Measurements from ENCODE around the gene LRP10. TPM values are rescaled to one million over a fixed set of nuclear protein-coding genes. Genes with fewer than 3 reads are reported as not detected.
"Not testable (repeated sequence)": the region's sequence is repeated elsewhere in the genome, so short reads cannot be mapped to it uniquely, and the experiment has no call there.

LRP10 gene
- total RNA-seq, 1 experiment from 2014 or later: 48.8 TPM

GRCh38 chr14:22900081-22900799, 28.7 kb downstream of the LRP10 start:
- in situ Hi-C loops (cut with HindIII; ENCODE audit: low pct_unique_long_range_greater_than_20kb, low sequenced_read_pairs): no loop called here
- peak; percentile 65 for DNase-seq (ENCODE audit: low read depth)

DNA sequence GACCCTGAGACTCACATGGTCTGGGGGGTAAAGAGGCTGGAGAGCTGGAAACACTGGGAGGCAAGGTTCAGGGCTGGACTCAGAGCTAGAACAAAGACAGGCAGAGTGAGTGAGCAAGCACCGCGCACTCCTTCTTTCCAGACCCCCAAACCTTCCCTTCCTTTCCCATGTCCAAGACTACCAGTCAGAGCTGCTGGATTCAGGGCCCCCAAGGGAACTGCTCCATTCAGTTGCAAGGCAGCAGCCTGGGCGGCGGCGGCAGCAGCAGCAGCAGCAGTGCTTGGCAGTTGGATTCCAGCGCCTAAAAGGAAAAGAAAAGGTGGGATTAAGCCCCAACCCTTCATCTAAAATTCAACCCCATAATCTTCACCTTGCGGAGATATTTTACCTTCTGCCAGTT, 30.3 kb downstream of the LRP10 start:
- in situ Hi-C loops (cut with HindIII; ENCODE audit: low pct_unique_long_range_greater_than_20kb, low sequenced_read_pairs): no loop called here
- no peak for DNase-seq (ENCODE audit: low read depth)

DNA sequence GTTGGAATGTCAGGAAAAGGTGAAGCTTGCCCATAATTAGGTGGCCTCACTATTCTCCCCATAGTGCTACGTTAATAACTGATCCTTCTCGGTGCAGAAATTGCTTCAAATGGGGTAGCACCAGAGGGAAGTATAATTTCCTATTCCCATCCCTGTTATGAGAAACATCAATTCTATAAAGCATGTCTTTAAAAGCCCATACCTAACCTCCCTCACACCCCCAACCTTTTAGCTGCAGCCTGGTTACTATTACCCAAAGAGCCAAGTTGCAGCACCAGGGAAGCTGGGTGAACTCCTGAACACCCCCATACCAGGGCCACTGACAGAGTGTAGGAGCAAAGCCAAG, 32.2 kb downstream of the LRP10 start:
- DNase-seq (ENCODE audit: low read depth): no peak
- in situ Hi-C loops (cut with HindIII; ENCODE audit: low pct_unique_long_range_greater_than_20kb, low sequenced_read_pairs): no loop called here

DNA sequence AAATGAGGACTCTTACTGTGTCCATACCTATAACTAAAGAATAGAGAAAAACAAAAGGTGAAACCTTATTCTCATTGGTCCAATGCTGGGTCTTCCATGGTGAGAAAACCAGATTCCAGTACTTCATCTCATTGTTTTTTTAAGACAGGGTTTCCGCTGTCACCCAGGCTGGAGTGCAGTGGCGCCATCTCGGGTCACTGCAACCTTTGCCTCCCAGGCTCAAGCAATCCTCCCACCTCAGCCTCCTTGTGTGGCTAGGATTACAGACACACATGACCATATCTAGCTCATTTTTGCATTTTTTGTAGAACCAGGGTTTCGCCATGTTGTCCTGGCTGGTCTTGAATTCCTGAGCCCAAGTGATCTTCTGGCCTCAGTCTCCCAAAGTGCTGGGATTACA, 34.1 kb downstream of the LRP10 start:
- no peak for DNase-seq (ENCODE audit: low read depth)
- in situ Hi-C loops (cut with HindIII; ENCODE audit: low pct_unique_long_range_greater_than_20kb, low sequenced_read_pairs): no loop called here

DNA sequence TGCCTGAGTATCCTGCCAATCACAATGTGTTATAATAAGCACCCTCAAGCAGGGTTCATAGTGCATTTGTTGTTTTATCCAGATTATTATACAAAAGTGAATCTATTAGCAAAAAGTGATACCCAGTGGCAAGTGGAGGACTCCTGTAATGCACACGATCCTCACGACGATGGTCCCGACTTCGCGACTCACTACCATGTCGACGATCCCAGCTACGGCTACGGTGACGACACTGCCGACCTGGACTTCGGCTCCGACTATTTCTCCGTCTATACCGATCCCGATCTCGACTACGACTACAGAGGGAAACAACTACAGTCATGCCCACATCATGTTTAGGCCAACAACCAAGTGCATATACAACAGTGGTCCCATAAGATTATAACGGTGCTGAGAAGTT, 34.5 kb downstream of the LRP10 start:
- DNase-seq (ENCODE audit: low read depth): no peak
- in situ Hi-C loops (cut with HindIII; ENCODE audit: low pct_unique_long_range_greater_than_20kb, low sequenced_read_pairs): no loop called here

GRCh38 chr14:22907429-22907828, 35.9 kb downstream of the LRP10 start:
- in situ Hi-C loops (cut with HindIII; ENCODE audit: low pct_unique_long_range_greater_than_20kb, low sequenced_read_pairs): no loop called here
- DNase-seq (ENCODE audit: low read depth): no peak

DNA sequence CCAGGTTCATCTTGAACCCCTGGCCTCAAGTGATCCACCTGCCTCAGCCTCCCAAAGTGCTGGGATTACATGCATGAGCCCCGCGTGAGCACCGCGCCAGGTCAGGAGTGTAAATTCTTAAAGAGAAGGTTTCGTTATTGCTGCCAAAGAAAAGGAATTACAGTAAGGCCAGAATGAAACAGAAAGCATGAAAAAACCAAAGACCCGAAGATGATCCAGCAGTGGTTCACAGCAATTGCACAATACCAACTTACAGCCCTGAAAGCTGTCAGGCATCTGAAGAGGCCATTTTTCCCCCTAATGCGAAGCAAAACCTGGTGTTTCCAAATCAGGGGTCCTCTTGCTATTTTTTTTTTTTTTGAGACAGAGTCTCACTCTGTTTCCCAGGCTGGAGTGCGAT, 37.1 kb downstream of the LRP10 start:
- in situ Hi-C loops (cut with HindIII; ENCODE audit: low pct_unique_long_range_greater_than_20kb, low sequenced_read_pairs): no loop called here
- DNase-seq (ENCODE audit: low read depth): no peak

DNA sequence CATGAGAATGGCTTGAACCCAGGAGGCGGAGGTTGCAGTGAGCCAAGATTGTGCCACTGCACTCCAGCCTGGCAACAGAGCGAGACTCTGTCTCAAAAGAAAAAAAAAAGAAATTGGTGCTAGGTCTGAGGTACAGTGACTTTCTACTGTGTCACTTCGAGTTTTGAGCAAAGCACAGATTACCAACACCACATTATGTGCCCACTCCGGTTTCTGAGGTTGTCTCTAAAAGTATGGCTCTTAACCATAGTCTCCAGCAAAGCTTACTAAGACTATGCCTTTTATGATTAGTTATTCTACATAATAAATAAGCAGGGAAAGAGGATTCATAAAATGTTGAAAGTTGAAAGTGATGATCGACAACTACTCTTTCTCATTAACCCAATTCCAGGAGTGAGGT, 39.4 kb downstream of the LRP10 start:
- DNase-seq (ENCODE audit: low read depth): no peak
- in situ Hi-C loops (cut with HindIII; ENCODE audit: low pct_unique_long_range_greater_than_20kb, low sequenced_read_pairs): no loop called here

GRCh38 chr14:22914836-22915235, 43.3 kb downstream of the LRP10 start:
- in situ Hi-C loops (cut with HindIII; ENCODE audit: low pct_unique_long_range_greater_than_20kb, low sequenced_read_pairs): not testable (repeated sequence)

GRCh38 chr14:22915886-22916521, 44.5 kb downstream of the LRP10 start:
- in situ Hi-C loops (cut with HindIII; ENCODE audit: low pct_unique_long_range_greater_than_20kb, low sequenced_read_pairs): no loop called here
- DNase-seq (ENCODE audit: low read depth): no peak

More at GRCh38 chr14:22914836-22915235, 43.3 kb downstream of the LRP10 start:
- DNase-seq (ENCODE audit: low read depth): not testable (repeated sequence)

DNA sequence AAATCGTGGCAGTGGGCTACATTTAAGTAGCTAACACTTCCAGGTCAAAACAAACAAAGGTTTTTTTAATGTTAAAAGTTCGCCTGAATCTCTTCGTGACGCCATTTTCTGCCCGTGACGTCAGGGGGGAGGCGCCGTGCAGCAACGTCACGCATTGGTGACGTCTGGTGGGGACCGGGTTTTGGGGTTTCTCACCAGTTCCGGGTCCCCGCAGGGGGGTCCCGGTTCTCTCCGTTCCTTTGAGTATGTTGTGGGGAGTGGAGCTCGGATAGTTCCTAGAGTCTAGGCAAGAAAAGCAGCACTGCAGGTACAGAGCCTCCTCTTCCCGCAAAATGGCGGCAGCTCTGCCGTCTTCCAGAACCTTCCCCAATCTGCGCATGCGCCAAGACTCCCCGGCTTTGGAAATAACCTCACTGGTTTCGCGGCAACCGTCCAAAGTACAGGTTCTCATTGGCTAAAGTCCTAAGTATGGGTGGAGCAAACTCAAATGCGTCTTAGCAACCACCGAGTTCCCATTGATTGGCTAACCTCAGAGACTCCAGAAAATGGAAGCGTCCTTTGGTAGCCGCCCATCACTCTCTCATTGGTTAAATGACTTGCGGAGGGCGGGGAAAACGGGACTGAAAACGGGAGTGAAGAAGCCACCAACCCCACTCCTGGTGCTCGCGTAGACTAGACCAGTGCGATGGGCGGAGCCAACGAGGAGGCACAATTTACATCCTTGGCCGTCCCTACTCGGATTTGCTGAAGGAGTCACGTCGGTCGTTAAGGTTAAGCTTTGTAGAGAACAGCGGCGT, 47.5 kb downstream of the LRP10 start, which contains the start of gene RBM23:
RBM23 (minus strand) TSS at position 346 of the 797 bp plus-strand sequence.
- peak; percentile 99 for DNase-seq (ENCODE audit: low read depth)
- in situ Hi-C loops (cut with HindIII; ENCODE audit: low pct_unique_long_range_greater_than_20kb, low sequenced_read_pairs): no loop called here

DNA sequence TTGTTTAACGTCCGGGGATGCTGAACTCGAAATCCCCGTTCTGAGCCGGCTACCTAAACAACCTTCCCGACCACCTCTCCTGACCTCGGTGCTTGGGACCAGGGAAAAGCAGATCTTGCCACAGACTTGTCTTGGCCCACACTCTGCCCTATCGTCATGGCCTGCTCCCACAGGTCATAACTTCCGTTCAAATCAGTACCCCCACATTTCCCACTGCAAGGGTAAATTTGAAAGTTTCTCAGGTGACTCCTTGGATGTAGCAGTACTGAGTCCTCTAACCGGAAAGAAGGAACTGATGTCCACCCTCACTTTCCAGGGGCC, 48.0 kb downstream of the LRP10 start:
- no peak for DNase-seq (ENCODE audit: low read depth)
- in situ Hi-C loops (cut with HindIII; ENCODE audit: low pct_unique_long_range_greater_than_20kb, low sequenced_read_pairs): no loop called here

DNA sequence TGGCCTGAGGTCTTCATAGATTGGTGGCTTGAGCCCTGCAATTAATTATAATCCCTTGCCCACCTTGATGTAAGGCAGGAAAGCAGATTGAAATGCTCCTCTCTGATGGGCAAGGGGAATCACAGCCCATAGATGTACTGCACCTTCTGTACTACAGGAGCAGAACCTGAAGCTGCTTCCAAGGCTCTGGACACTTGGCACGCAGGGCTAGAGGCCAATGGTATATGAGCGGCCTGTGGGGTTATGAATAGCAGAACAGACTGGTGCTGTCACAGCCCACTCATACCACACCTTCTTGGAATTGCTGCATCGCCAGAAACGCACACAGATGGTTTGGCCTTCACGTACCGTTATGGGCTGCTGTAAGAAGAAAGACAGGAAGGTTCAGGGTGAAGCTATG, 49.2 kb downstream of the LRP10 start:
- in situ Hi-C loops (cut with HindIII; ENCODE audit: low pct_unique_long_range_greater_than_20kb, low sequenced_read_pairs): no loop called here
- DNase-seq (ENCODE audit: low read depth): no peak

GRCh38 chr14:22922294-22922693, 50.8 kb downstream of the LRP10 start:
- in situ Hi-C loops (cut with HindIII; ENCODE audit: low pct_unique_long_range_greater_than_20kb, low sequenced_read_pairs): no loop called here
- DNase-seq (ENCODE audit: low read depth): no peak

DNA sequence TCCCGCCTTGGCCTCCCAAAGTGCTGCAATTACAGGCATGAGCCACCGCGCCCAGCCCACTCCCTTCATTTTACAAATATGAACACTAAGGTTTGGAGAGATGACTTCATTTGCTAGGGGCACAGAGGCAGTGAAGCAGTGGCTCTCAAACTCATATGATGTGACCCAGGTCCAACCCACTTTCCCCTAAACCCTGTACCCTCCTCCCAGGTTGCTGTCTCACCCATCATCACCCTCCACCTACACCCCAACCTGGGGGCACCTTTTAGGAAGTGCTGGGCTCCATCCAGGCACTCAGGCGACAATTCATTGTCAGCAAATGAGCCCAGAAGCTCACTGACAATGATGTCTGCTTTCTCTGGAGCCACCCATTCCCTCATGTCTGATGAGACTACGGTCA, 52.2 kb downstream of the LRP10 start:
- in situ Hi-C loops (cut with HindIII; ENCODE audit: low pct_unique_long_range_greater_than_20kb, low sequenced_read_pairs): no loop called here
- DNase-seq (ENCODE audit: low read depth): no peak

DNA sequence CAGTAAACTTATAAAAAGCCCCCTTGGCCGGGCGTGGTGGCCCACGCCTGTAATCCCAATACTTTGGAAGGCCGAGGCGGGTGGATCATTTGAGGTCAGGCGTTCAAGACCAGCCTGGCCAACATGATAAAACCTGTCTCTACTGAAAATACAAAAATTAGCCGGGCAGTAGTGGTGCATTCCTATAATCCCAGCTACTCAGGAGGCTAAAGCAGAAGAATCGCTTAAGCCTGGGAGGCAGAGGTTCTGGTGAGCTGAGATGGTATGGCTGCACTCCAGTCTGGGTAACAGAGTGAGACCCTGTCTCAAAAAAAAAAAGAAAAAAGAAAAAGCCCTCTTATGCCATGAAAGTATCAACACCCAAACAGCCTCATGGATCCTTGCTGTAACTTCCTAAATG, 54.0 kb downstream of the LRP10 start:
- no peak for DNase-seq (ENCODE audit: low read depth)
- in situ Hi-C loops (cut with HindIII; ENCODE audit: low pct_unique_long_range_greater_than_20kb, low sequenced_read_pairs): no loop called here

DNA sequence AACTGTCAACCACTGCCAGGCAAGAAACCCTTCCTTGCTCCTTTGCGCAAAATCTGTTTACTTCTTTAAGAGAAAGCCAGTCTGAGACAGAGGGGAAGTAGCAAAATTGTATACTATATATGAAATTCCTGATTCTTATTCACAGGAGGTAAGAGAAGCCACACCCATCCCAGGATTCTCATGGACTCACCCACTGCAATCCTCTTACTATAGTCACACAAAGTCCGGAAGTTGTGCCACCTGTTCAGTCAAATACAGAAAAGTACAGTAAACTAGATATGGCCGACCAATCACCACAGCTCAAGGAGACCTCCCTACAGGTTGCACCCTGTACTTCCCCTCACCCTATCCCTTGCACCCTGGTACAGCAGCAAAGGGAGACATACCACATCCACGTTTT, 54.8 kb downstream of the LRP10 start:
- in situ Hi-C loops (cut with HindIII; ENCODE audit: low pct_unique_long_range_greater_than_20kb, low sequenced_read_pairs): no loop called here
- no peak for DNase-seq (ENCODE audit: low read depth)

GRCh38 chr14:22928237-22929103, 56.9 kb downstream of the LRP10 start:
- in situ Hi-C loops (cut with HindIII; ENCODE audit: low pct_unique_long_range_greater_than_20kb, low sequenced_read_pairs): no loop called here
- no peak for DNase-seq (ENCODE audit: low read depth)
